RCC 7860 (cell line): ENCODE results near the gene NR1H4.
"Not testable (repeated sequence)": the region's sequence is repeated elsewhere in the genome, so short reads cannot be mapped to it uniquely, and the experiment has no call there.

ENCODE experiments used
- DNase-seq: peaks from one replicate; pipeline ENCODE4 v3.0.0-alpha.2; 2015; ENCODE audit warnings: low spot score
- FAIRE-seq: peaks from 2 replicates; lab custom pipeline; 2012; peaks lifted over from hg19 to GRCh38; lab: Jason Lieb, UNC

Gene NR1H4

GRCh38 chr12:100472325-100472724 lies 1.3 kb upstream of the NR1H4 start:
- no peak for FAIRE-seq
- DNase-seq, result no peak

GRCh38 chr12:100473050-100473715 lies 483 bp upstream of the NR1H4 start:
- DNase-seq (no peak), FAIRE-seq (no peak)

GRCh38 chr12:100474617-100475016 lies 951 bp downstream of the NR1H4 start:
- DNase-seq, result no peak
- FAIRE-seq, result no peak

- DNase-seq (no peak), FAIRE-seq (no peak)
Measured at GRCh38 chr12:100476013-100476751, 2.5 kb downstream of the NR1H4 start.

GRCh38 chr12:100481021-100481420 lies 7.4 kb downstream of the NR1H4 start:
- FAIRE-seq, result no peak
- DNase-seq, result no peak

- no peak for DNase-seq
- no peak for FAIRE-seq
Measured at GRCh38 chr12:100484183-100484886, 10.7 kb downstream of the NR1H4 start.

- no peak for DNase-seq
- no peak for FAIRE-seq
Measured at GRCh38 chr12:100484891-100485471, 11.3 kb downstream of the NR1H4 start.

- FAIRE-seq (no peak), DNase-seq (no peak)
Measured at GRCh38 chr12:100485983-100486382, 12.3 kb downstream of the NR1H4 start.

GRCh38 chr12:100489251-100489820 lies 15.7 kb downstream of the NR1H4 start:
- DNase-seq (no peak), FAIRE-seq (no peak)

GRCh38 chr12:100490056-100490455 lies 16.4 kb downstream of the NR1H4 start:
- FAIRE-seq, result no peak
- DNase-seq, result no peak

GRCh38 chr12:100491104-100491503 lies 17.4 kb downstream of the NR1H4 start:
- FAIRE-seq (no peak), DNase-seq (no peak)

GRCh38 chr12:100493396-100494012 lies 19.8 kb downstream of the NR1H4 start:
- DNase-seq (no peak), FAIRE-seq (peak; percentile 25)

- DNase-seq (no peak), FAIRE-seq (no peak)
Measured at GRCh38 chr12:100494026-100494425, 20.4 kb downstream of the NR1H4 start.

- no peak for DNase-seq
- no peak for FAIRE-seq
Measured at GRCh38 chr12:100494538-100494937, 20.9 kb downstream of the NR1H4 start.

- FAIRE-seq, result no peak
- no peak for DNase-seq
Measured at GRCh38 chr12:100497105-100497795, 23.6 kb downstream of the NR1H4 start.

- FAIRE-seq, result no peak
- DNase-seq, result no peak
Measured at GRCh38 chr12:100498141-100498540, 24.5 kb downstream of the NR1H4 start.

- peak; percentile 35 for FAIRE-seq
- no peak for DNase-seq
Measured at GRCh38 chr12:100499416-100499815, 25.8 kb downstream of the NR1H4 start.

- DNase-seq, result not testable (repeated sequence)
- peak; percentile 47 for FAIRE-seq
Measured at GRCh38 chr12:100502718-100503117, 29.1 kb downstream of the NR1H4 start.

- FAIRE-seq, result no peak
- no peak for DNase-seq
Measured at GRCh38 chr12:100503228-100503628, 29.6 kb downstream of the NR1H4 start.

GRCh38 chr12:100504804-100505203 lies 31.1 kb downstream of the NR1H4 start:
- DNase-seq (no peak), FAIRE-seq (peak; percentile 8)
